Kidney (tissue), 14 donors: Measurements from ENCODE around the gene TNFAIP1. TPM values are rescaled to one million over a fixed set of nuclear protein-coding genes. Genes with fewer than 3 reads are reported as not detected.

Experiments used
- DNase-seq, 5 donors: peaks; one replicate each; pipeline ENCODE4 v3.0.0-alpha.2; 2013 to 2020
- FAIRE-seq: peaks from 2 replicates; lab custom pipeline; 2012; peaks lifted over from hg19 to GRCh38; lab: Jason Lieb, UNC
- H3K27ac ChIP-seq, 2 donors: one replicate each; pipeline ENCODE4 v1.7.0; 2013; ENCODE audit warnings: low read depth in 2 of 2, low read length in 2 of 2, inconsistent platforms in 1 of 2
- H3K27me3 ChIP-seq: one replicate; pipeline ENCODE4 v1.7.1; 2013; ENCODE audit warnings: low read length, inconsistent platforms; ENCODE audit not compliant: control insufficient read depth, insufficient read depth
- H3K36me3 ChIP-seq, 3 donors: one replicate each; pipeline versions ENCODE4 v1.7.0 to v1.7.1; 2013; ENCODE audit warnings: low read length in 3 of 3, control low read depth in 1 of 3, inconsistent platforms in 1 of 3; ENCODE audit not compliant: insufficient read depth in 3 of 3, control insufficient read depth in 2 of 3
- H3K4me1 ChIP-seq, 3 donors: one replicate each; pipeline versions ENCODE4 v1.7.0 to v1.7.1; 2013; ENCODE audit warnings: low read length in 3 of 3, inconsistent platforms in 1 of 3, low read depth in 1 of 3; ENCODE audit not compliant: control insufficient read depth in 2 of 3, insufficient read depth in 2 of 3
- H3K4me3 ChIP-seq, 3 donors: one replicate each; pipeline versions ENCODE4 v1.7.0 to v1.8.1; 2013; ENCODE audit warnings: low read length in 3 of 3, control low read depth in 1 of 3, inconsistent platforms in 1 of 3
- H3K9ac ChIP-seq, 3 donors: one replicate each; pipeline versions ENCODE4 v1.7.0 to v1.7.1; 2013; ENCODE audit warnings: low read length in 3 of 3, control low read depth in 1 of 3, inconsistent platforms in 1 of 3
- H3K9me3 ChIP-seq, 3 donors: one replicate each; pipeline versions ENCODE4 v1.7.0 to v1.7.1; 2013; ENCODE audit warnings: low read length in 3 of 3, control low read depth in 1 of 3, inconsistent platforms in 1 of 3; ENCODE audit not compliant: control insufficient read depth in 2 of 3, insufficient read depth in 1 of 3
- CTCF ChIP-seq: IDR thresholded peaks from 3 replicates; pipeline ENCODE4 v1.5.1; 2012; ENCODE audit warnings: mild to moderate bottlenecking, moderate library complexity, borderline replicate concordance; ENCODE audit not compliant: insufficient read depth; ENCODE audit errors: extremely low read depth
- intact Hi-C: fragments of 100-400 bp; cut with DNase I; formaldehyde crosslinking; loops from one replicate; pipeline ENCODE4 v1.11.1; 2022
- polyA plus RNA-seq: library from polyadenylated mRNA; stranded (reverse); fragments of 350-450 nt; fragmentation: Illumina TruSeq; extraction: RNeasy Lipid Tissue Mini Kit (QIAGEN cat#74804); gene quantifications from one replicate; pipeline ENCODE4 v1.2.3, GENCODE V29; 2014; ENCODE audit warnings: low read depth, low replicate concordance; ENCODE audit not compliant: insufficient read depth
- total RNA-seq: library from RNA; stranded (reverse); fragmentation: NEBNext Ultra II Directional; extraction: Animal tissue kit (Norgen Biotek cat#: 25700); gene quantifications from one replicate; pipeline ENCODE4 v1.2.1, GENCODE V29; 2021
- donor health status: control.
- donor health status: control.
- donor health status: control.
- donor health status: control.
- donor health status: control.
- donor health status: DM: yes; HTN: yes; CAD: no.
- donor health status: Normal renal cell carcinoma (clear cell type).

Gene TNFAIP1
- total and polyA plus RNA-seq, 2 donors from 2014 or later = 28.9 to 83.9 TPM

DNA sequence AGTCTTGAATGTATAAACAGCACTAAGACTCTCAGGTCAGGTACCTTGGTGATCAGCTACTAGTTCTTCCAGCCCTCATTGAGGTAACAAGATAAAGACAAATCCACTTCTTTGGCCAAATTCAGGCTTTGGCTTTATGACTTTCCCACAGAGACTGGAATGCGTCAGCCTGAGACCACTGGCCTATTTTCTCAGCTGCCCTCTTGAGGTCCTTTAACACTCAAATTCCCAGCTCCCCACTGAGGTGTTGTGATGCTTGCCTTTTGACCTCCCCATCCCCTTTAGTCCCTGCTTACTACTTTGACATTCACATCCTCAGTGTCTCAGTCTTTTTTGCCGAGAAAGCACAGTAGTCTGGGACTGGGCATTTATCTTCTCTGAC lies 10.6 kb downstream of the TNFAIP1 start:
- no peak for DNase-seq
- intact Hi-C loops = no loop called here
- FAIRE-seq = no peak
- peak overlapping the region; percentile 77 to 88 for H3K27ac ChIP-seq
- H3K9ac ChIP-seq = peak overlapping the region in 1 of 3 donors; percentile 48
- peaks cover 0 to 40% (median 27%) of the 10 kb centered on the region in 3 donors for H3K4me1 ChIP-seq
- H3K4me3 ChIP-seq = no peak overlapping the region
- peaks cover 3 to 88% (median 53%) of the 10 kb centered on the region in 3 donors for H3K36me3 ChIP-seq
- H3K27me3 ChIP-seq = no peaks in the 10 kb centered on the region
- no peak for TF ChIP-seq CTCF
- no peaks in the 10 kb centered on the region for H3K9me3 ChIP-seq

DNA sequence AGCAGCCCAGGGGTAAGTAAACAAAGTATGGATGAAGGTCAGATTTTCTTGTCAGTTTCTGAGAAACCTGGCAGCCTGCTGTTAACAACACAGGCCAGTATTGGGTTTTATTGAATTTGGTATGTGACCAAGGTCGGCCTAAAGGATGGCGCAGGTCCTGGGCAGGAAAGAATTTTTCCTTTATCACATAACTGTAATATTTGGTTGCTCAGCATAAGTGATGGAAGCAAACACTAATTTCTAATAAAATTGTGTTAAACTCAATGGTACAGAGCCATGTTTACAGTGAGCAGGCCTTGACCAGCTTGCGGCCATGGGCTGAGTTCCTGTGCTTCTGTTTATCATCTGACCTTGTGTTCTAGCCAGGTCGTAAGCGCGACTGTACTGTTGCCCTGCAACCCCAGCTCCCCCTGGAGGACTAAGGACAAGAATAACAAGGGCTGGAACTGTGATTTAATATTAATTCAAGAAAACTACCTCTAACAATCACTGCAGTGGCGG lies 11.2 kb downstream of the TNFAIP1 start:
- H3K27me3 ChIP-seq = no peaks in the 10 kb centered on the region
- peak in 1 of 5 donors; percentile 44 for DNase-seq
- peak; percentile 47 for TF ChIP-seq CTCF
- no peak for FAIRE-seq
- peaks cover 0 to 40% (median 27%) of the 10 kb centered on the region in 3 donors for H3K4me1 ChIP-seq
- peak overlapping the region; percentile 77 to 88 for H3K27ac ChIP-seq
- no peaks in the 10 kb centered on the region for H3K9me3 ChIP-seq
- intact Hi-C loops = no loop called here
- peak overlapping the region in 1 of 3 donors; percentile 16 for H3K4me3 ChIP-seq
- H3K36me3 ChIP-seq = peaks cover 3 to 88% (median 53%) of the 10 kb centered on the region in 3 donors
- H3K9ac ChIP-seq = peak overlapping the region in 1 of 3 donors; percentile 53

- Histone ChIP-seq H3K27me3 (no peaks in the 10 kb centered on the region), H3K9me3 (no peaks in the 10 kb centered on the region), H3K9ac (peak overlapping the region in 1 of 3 donors; percentile 53), H3K36me3 (peaks cover 5 to 86% (median 51%) of the 10 kb centered on the region in 3 donors), H3K4me1 (peaks cover 0 to 40% (median 27%) of the 10 kb centered on the region in 3 donors), H3K4me3 (peak overlapping the region in 1 of 3 donors; percentile 16), H3K27ac (peak overlapping the region; percentile 77 to 88)
- TF ChIP-seq CTCF = no peak
- intact Hi-C loops = no loop called here
- FAIRE-seq (no peak), DNase-seq (peak in 1 of 5 donors; percentile 81)
These were observed 11.8 kb downstream of the TNFAIP1 start for GRCh38 chr17:28347261-28347891.
